AML-193 (cell line): Measurements from ENCODE around the gene CYP2B6.
"Not testable (repeated sequence)": the region's sequence is repeated elsewhere in the genome, so short reads cannot be mapped to it uniquely, and the experiment has no call there.

Experiments
- DNase-seq, 2 experiments: peaks; one replicate each; lab custom pipeline; 2025; lab: John Stamatoyannopoulos, UW

The CYP2B6 gene

DNA sequence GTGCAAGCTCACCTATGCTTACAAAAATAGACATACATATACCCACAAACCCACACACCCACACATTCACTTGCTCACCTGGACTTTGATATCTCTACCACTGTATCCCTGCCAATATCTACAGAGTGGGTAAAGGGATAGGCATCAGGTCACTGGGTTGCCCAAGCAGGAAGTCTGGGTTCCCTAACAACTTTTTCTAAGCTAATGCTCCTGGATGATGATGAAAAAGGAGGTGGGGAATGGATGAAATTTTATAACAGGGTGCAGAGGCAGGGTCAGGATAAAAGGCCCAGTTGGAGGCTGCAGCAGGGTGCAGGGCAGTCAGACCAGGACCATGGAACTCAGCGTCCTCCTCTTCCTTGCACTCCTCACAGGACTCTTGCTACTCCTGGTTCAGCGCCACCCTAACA is at the start of gene CYP2B6:
TSS of gene CYP2B6 (plus strand) at position 311 of the 410 bp plus-strand sequence. CDS start at position 335, 24 bp downstream.
- no peak for DNase-seq

DNA sequence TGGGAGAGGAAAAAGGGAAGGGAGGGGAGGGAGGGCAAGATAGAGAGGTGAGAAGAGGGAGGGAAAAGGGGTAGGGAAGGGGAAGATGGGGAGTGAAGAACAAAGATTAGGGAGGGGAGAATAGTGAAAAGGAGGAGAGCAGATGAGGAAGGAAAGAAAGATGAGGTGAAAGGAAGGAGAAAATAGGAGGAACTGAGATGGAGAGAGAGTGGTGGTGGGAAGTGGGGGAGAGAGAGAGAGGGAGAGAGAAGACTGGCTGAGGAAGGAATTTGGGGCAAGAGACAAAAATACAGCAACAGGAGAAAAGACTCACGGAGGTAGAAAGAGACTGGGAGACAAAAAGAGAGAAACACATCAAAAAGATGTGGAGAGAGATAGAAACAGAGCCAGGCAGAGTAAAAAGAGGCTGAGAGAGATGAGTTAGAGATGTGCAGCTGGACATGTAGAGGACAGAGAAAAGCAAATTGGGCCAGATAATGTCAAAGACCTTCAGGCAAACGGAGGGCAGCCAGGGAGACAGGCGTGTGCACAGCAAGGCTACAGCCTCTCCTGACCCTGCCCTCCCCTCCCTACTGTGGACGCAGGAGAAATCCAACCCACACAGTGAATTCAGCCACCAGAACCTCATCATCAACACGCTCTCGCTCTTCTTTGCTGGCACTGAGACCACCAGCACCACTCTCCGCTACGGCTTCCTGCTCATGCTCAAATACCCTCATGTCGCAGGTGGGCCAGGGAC is 49.4 kb upstream of the CYP2B6 start:
- no peak for DNase-seq

DNA sequence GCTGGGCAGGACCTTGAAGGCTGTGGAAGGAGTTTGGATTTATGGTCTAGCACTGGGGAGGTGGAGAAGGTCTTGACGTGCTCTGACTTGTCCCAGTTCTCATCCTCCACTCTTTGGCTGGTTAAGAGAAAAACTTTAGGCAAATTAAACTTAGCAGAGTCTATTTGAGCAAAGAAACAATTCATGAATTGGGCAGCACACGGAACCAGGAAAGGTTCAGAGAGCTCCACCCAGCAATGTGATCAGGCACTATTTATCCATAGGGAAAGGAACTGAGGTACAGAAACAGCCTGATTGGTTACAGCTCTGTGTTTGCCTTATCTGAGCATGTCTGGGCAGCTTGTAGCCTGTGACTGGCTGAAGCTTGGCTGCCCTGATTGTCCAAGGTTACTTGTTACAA is 45.4 kb upstream of the CYP2B6 start:
- no peak for DNase-seq

DNA sequence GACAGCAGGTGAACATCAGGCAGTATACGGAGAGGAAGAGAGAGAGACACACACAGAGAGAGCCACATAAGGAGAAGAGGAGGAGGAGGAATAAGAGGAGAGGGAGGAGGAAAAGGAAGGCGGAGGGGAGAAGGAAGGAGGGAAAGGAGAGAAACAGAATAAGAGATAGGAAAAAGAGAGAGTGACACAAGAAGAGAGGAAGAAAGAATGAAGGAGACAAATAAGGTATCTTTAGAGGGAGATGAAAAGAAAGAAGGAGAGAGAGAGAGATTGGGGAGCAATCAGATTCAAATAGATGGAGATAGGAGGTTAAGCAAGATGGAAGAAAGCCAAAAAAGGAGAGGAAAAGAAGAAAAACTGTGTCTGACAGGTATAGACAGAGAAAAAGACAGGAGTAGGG is 44.0 kb upstream of the CYP2B6 start:
- no peak for DNase-seq

DNA sequence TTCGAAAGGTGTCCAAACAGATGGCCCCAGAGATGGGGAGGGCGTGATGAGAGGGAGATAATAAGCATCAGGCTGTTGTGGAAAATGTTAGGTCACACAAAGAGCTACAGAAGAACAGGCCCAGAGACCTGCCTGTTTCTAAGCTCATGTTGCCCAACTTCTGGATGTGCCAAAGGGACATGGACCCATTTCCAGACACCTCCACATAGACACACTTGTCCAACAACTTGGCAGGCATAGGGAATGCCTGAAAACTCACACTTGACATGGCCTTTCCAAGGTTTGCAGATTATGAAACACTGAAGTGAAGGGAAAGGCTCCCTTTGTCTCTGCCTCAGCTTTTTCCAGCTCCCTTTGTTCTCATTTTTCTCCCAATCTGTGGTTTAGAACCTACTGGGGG is 43.5 kb upstream of the CYP2B6 start:
- DNase-seq = no peak

DNA sequence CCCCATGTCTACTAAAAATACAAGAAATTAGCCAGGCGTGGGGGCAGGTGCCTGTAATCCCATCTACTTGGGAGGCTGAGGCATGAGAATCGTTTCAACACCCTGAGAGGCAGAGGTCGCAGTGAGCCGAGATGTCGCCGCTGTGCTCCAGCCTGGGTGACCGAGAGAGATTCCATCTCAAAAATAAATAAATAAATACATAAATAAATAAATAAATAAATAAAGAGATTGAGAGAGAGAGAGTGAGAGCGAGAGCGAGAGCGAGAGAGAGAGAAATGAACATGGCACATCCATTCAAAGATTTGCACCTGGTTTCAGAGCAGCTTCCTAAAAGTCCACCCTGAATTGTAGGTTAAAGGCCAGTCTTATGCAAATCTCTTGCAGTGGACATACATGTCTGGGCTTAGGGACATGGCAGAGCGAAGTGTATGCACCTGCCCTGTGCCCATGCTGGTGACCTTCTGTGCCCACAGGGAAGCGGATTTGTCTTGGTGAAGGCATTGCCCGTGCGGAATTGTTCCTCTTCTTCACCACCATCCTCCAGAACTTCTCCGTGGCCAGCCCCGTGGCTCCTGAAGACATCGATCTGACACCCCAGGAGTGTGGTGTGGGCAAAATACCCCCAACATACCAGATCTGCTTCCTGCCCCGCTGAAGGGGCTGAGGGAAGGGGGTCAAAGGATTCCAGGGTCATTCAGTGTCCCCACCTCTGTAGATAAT is 42.3 kb upstream of the CYP2B6 start:
- DNase-seq = no peak

DNA sequence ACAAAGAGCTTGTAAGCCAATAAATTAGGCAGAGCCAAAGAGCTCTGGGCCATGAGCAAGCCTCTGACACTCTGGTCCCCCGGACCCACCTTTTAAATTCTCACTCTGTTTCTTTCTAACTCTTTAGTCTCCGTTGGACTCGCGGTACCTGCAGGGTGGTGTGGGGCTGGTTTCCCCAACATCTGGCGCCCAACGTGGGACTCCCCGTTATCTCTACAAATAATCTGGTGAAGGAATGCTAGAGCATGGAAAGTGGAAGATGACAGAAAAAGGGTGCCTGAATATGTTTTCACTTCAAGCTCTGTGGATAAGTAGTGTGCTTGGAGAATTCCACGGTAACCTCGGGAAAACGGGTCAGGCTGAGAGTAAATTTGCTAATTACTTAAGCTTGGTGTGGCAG is 36.5 kb upstream of the CYP2B6 start:
- DNase-seq = no peak

DNA sequence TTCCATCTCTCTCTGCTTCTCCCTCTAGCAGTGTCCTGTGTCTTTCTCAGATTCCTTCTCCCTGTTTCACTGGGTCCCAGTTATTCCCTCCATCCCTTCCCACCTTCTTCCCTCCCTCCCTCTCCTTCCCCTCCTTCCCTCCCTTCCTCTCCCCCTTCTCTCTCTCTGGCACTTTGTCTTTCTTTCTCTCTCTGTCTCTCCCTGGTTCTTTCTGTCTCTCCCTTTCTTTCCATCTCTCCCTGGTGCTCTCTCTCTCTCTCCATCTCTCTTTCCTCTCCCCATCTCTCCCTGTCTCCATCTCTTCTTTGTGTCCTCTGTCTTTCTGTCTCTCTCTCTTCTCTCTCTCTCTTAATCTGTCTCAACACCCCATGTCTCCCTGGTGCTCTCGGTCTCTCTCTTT is 31.7 kb upstream of the CYP2B6 start:
- DNase-seq = no peak

DNA sequence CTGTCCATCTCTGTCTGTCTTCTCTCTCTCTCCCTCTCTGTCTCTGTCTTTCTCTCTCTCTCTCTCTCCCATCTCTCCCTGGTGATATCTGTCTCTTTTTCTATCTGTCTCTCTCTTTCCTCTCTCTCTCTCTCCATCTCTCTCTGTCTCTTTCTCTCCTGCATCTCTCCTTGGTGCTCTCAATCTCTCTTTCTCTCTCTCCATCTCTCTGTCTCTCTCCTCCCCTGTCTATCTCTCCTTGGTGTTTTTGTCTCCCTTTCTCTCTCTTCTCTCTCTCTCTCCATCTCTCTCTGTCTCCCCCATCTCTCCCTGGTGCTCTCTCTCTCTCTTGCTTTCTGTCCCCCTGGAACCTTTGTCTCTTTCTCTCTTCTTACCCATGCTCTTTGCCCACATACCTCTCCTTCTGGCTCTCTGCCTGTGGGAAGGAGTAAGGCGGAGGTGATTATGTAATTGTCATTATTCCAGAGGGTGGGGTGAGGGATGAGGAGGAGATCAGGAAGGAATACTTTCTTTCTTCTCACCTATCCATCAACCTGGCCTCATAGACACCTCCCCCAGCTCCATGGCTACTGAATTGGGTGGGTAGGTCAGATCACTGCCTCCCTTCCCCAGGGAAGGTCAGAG is 30.9 kb upstream of the CYP2B6 start:
- no peak for DNase-seq

DNA sequence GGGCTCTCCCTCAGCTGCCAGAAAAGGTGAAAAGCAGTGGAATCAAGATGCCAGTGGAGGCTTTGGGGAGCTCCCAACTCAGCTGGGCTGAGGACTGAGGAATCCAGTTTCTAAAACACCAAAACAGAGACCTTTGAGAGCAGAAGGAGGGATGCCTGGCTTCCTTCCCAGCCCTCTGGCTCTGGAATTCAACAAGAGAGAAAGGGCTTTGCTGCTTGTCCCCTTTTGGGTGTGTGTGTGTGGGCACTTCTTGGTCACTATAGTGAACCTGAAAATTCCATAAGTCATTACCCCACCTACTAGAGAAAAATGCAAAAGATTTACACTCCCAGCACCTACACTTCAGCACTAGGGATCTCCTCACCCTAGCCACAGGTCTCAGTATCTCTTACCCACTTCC is 30.3 kb upstream of the CYP2B6 start:
- DNase-seq = no peak

DNA sequence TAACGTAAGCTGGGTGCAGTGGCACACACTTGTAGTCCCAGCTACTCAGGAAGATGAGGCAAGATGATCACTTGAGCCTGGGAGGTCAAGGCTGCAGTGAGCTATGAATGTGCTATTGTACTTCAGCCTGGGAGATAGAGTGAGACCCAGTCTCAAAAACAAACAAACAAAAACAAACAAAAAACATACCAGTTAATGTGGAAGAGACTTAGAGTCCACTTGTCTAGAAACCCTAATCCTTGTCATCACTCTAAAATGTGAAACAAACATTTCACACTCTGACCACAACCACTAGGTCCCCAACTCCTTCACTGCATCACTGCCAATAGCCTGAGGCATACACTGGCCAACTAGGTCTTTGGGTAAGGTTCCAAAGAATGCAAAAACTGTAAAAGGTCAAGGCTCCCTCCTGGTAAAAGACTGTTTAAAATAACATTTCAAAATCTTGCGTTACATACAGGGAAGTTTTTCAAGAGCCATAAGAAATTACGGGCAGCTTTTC is 28.6 kb upstream of the CYP2B6 start:
- no peak for DNase-seq

DNA sequence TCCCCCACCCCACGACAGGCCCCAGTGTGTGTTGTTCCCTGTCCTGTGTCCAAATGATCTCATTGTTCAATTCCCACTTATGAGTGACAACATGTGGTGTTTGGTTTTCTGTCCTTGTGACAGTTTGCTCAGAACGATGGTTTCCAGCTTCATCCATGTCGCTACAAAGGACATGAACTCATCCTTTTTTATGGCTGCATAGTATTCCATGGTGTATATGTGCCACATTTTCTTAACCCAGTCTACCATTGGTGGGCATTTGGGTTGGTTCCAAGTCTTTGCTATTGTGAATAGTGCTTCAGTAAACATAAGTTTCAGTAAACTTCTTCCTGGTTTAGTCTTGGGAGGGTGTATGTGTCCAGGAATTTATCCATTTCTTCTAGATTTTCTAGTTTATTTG is 26.7 kb upstream of the CYP2B6 start:
- not testable (repeated sequence) for DNase-seq

DNA sequence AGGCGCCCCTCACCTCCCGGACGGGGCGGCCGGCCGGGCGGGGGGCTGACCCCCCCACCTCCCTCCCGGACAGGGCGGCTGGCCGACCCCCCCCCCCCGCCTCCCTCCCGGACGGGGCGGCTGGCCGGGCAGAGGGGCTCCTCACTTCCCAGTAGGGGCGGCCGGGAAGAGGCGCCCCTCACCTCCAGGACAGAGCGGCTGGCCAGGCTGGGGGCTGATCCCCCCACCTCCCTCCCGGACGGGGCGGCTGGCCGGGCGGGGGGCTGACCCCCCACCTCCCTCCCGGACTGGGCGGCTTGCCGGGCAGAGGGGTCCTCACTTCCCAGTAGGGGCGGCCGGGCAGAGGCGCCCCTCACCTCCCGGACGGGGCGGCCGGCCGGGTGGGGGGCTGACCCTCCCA is 25.7 kb upstream of the CYP2B6 start:
- DNase-seq = not testable (repeated sequence)

DNA sequence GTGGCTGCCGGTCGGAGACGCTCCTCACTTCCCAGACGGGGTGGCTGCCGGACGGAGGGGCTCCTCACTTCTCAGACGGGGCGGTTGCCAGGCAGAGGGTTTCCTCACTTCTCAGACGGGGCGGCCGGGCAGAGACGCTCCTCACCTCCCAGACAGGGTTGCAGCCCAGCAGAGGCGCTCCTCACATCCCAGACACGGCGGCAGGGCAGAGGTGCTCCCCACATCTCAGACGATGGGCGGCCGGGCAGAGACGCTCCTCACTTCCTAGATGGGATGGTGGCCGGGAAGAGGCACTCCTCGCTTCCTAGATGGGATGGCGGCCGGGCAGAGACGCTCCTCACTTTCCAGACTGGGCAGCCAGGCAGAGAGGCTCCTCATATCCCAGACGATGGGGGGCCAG is 24.5 kb upstream of the CYP2B6 start:
- DNase-seq = not testable (repeated sequence)

DNA sequence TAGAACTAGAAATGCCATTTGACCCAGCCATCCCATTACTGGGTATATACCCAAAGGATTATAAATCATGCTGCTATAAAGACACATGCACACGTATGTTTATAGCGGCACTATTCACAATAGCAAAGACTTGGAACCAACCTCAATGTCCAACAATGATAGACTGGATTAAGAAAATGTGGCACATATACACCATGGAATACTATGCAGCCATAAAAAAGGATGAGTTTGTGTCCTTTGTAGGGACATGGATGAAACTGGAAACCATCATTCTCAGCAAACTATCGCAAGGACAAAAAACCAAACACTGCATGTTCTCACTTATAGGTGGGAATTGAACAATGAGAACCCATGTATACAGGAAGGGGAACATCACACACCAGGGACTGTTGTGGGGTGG is 23.0 kb upstream of the CYP2B6 start:
- not testable (repeated sequence) for DNase-seq

DNA sequence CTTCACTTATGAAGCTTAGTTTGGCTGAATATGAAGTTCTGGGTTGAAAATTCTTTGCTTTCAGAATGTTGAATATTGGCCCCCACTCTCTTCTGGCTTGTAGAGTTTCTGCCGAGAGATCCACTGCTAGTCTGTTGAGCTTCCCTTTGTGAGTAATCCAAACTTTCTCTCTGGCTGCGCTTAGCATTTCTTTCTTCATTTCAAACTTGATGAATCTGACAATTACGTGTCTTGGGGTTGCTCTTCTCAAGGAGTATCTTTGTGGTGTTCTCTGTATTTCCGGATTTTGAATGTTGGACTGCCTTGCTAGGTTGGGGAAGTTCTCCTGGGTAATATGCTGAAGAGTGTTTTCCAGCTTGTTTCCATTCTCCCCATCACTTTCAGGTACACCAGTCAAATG is 21.4 kb upstream of the CYP2B6 start:
- not testable (repeated sequence) for DNase-seq

DNA sequence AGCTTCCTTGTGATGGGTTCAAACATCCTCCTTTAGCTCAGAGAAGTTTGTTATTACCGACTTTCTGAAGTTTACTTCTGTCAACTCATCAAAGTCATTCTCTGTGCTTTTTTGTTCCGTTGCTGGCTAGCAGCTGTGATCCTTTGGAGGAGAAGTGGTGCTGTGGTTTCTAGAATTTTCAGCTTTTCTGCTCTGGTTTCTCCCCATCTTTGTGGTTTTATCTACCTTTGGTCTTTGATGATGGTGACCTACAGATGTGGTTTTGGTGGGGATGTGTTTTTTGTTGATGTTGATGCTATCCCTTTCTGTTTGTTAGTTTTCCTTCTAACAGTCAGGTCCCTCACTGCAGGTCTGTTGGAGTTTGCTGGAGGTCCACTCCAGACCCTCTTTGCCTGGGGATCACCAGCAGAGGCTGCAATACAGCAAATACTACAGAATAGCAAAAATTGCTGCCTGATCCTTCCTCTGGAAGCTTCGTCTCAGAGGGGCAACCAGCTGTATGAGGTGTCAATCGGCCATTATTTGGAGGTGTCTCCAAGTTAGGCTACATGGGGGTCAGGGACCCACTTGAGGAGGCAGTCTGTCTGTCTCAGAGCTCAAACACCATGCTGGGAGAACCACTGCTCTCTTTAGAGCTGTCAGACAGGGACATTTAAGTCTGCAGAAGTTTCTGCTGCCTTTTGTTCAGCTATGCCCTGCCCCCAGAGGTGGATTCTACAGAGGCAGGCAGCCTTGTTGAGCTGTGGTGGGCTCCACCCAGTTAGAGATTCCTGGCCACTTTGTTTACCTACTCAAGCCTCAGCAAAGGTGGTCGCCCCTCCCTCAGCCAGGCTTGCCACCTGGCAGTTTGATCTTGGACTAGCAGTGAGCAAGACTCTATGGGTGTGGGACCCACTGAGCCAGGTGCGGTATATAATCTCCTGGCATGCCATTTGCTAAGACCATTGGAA is 20.4 kb upstream of the CYP2B6 start:
- not testable (repeated sequence) for DNase-seq

DNA sequence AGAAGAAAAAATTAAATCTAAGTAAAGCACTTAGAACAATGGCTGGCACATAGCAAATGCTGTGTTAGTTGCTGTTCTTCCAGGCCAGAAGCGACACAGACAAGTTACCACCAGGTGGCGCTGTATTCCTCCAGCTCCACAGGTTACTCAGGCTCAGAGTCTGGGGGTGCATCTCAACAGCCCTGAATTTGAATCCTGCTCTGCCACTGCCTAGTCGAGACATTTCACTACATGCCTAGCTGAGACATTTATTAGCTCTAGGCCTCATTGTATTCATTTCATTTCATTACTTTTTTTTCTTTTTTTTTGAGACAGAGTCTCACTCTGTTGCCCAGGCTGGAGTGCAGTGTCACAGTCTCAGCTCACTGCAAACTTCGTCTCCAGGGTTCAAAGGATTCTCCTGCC is 16.4 kb upstream of the CYP2B6 start:
- peak; percentile 36 to 54 for DNase-seq

DNA sequence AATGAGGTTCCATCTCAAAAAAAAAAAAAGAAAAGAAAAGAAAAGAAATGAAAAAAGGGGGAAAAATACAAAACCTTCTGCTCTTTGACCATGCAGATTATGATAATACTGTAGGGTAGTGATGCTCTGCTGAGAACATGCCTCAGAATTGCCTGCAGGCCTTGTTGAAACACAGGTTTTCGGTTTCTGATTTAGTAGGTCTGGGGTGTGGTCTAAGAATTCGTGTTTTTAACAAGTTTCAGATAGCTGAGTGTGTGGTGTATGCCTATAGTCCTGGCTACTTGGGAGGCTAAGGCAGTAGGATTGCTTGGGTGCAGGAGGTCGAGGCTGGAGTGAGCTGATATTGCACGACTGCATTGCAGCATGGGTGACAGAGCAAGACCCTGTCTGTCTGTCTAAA is 14.9 kb upstream of the CYP2B6 start:
- no peak for DNase-seq

DNA sequence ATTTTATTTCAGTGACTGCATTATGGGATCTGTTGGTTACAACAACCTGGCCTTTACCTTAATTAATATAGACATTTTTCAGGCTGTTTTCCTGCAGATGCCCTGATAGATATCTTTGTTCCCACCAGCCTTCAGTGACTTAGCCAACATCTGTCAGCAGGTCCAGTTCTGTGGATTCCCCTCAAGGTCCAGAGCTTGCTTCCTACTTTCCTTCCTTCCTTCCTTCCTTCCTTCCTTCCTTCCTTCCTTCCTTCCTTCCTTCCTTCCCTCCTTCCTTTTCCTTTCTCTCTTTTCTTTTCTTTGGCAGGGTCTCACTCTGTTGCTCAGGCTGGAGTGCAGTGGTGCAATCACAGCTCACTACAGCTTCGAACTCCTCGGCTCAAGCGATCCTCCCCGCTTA is 14.4 kb upstream of the CYP2B6 start:
- no peak for DNase-seq

DNA sequence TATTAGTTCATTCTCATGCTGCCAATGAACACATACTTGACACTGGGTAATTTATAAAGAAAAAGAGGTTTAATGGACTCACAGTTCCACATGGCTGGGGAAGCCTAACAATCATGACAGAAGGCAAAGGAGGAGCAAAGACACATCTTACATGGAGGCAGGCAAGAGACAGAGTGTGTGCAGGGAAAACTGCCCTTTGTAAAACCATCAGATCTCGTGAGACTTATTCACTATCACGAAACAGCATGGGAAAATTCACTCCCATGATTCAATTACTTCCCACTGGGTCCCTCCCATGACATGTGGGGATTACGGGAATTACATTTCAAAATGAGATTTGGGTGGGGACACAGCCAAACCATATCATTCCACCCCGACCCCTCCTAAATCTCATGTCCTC is 11.3 kb upstream of the CYP2B6 start:
- DNase-seq = not testable (repeated sequence)
